Osteoblast (primary cell): ENCODE measurements around the gene TTC13. TPM values are rescaled to one million over a fixed set of nuclear protein-coding genes. Genes with fewer than 3 reads are reported as not detected.

Experiments
- DNase-seq: peaks from one replicate; pipeline ENCODE4 v3.0.0; 2011; ENCODE audit warnings: low spot score, mixed read lengths; ENCODE audit not compliant: insufficient read length; ENCODE audit errors: missing footprints
- H2AFZ ChIP-seq: 2 replicates; pipeline ENCODE4 v1.6.0; 2011; ENCODE audit warnings: mild to moderate bottlenecking, low read length
- H3K27ac ChIP-seq: 2 replicates; pipeline ENCODE4 v1.5.1; 2011; ENCODE audit warnings: mild to moderate bottlenecking, low read depth, low read length, moderate library complexity
- H3K27me3 ChIP-seq: 2 replicates; pipeline ENCODE4 v1.6.0; 2012; ENCODE audit warnings: mild to moderate bottlenecking, control low read depth, inconsistent platforms, low read length, moderate library complexity; ENCODE audit not compliant: insufficient read depth
- H3K36me3 ChIP-seq: 2 replicates; pipeline ENCODE4 v1.5.1; 2011; ENCODE audit warnings: mild to moderate bottlenecking, low read length, control low read depth, moderate library complexity; ENCODE audit not compliant: insufficient read depth
- H3K4me1 ChIP-seq: 2 replicates; pipeline ENCODE4 v1.5.1; 2011; ENCODE audit warnings: mild to moderate bottlenecking, low read length, control low read depth, moderate library complexity; ENCODE audit not compliant: insufficient read depth
- H3K4me2 ChIP-seq: 2 replicates; pipeline ENCODE4 v1.6.0; 2011; ENCODE audit warnings: mild to moderate bottlenecking, low read length; ENCODE audit not compliant: insufficient read depth
- H3K4me3 ChIP-seq: fragments of 200-600 bp; sonication (generic); 3 replicates; pipeline ENCODE4 v1.5.1; 2012; ENCODE audit warnings: mild to moderate bottlenecking, low read length, inconsistent platforms; ENCODE audit not compliant: insufficient read depth
- H3K79me2 ChIP-seq: 2 replicates; pipeline ENCODE4 v1.6.0; 2012; ENCODE audit warnings: mild to moderate bottlenecking, low read length, control low read depth, inconsistent platforms; ENCODE audit not compliant: insufficient read depth
- H3K9me3 ChIP-seq: 2 replicates; pipeline ENCODE4 v1.5.1; 2011; ENCODE audit warnings: low read depth, low read length, control low read depth
- H4K20me1 ChIP-seq: 2 replicates; pipeline ENCODE4 v1.6.0; 2012; ENCODE audit warnings: mild to moderate bottlenecking, low read length, control low read depth; ENCODE audit not compliant: insufficient read depth
- CTCF ChIP-seq: IDR thresholded peaks from 2 replicates; pipeline ENCODE4 v1.5.1; 2011; ENCODE audit warnings: mild to moderate bottlenecking, low read depth, low read length, moderate library complexity; ENCODE audit errors: extremely low read depth
- total RNA-seq: library from RNA; depleted of rRNA; stranded (reverse); fragments of >200 nt; gene quantifications from 2 replicates; pipeline ENCODE4 v1.2.3, GENCODE V29; 2012

The TTC13 gene
- total RNA-seq: 15.9 and 23.3 TPM in 2 replicates

- peak within 1 kb of the TSS; percentile 68 for H3K27ac ChIP-seq
- H4K20me1 ChIP-seq: peaks cover 4% of the 10 kb centered on the region
- no peak for TF ChIP-seq CTCF
- peak within 1 kb of the TSS; percentile 99 for H2AFZ ChIP-seq
- H3K36me3 ChIP-seq: peaks cover 4% of the 10 kb centered on the region
- H3K4me1 ChIP-seq: peaks cover 23% of the 10 kb centered on the region
- no peaks in the 10 kb centered on the region for H3K9me3 ChIP-seq
- peaks cover 59% of the 10 kb centered on the region for H3K79me2 ChIP-seq
- H3K4me3 ChIP-seq: peak within 1 kb of the TSS; percentile 97
- H3K4me2 ChIP-seq: peak within 1 kb of the TSS; percentile 82
- peak; percentile 100 for DNase-seq
- no peaks in the 10 kb centered on the region for H3K27me3 ChIP-seq
Measured at GRCh38 chr1:230978491-230979388, at the start of gene TTC13, which contains the start of gene ARV1. Gene TTC13, minus strand, starts transcription at chr1:230978861. Its CDS starts 31 bp downstream, at chr1:230978830. Gene ARV1, plus strand, starts transcription at chr1:230979094. Its CDS starts 12 bp downstream, at chr1:230979106.

DNA sequence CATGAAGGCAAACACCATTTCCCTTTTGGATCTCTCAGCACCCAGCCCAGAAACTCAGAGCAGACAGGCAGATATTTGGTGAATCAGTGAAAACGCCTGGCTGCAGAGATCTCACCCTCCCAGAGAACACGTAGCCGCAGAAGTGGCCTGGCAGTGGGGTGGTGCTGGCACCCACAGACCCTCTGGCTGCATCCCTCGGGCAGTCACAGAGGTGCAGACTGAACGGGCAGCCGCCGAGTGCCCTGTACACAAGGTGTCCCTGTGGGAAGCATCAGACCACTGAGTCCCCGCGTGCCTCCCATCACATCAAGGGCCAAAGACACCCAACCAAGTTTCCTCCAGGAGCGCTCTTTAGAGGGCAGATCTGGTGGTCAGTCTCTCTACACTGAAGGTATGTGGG is 49.3 kb upstream of the TTC13 start:
- Histone ChIP-seq H3K4me2 (no peak overlapping the region), H3K27me3 (no peaks in the 10 kb centered on the region), H3K36me3 (no peaks in the 10 kb centered on the region), H3K9me3 (no peaks in the 10 kb centered on the region), H2AFZ (peak overlapping the region; percentile 41), H3K79me2 (no peaks in the 10 kb centered on the region), H3K4me1 (no peaks in the 10 kb centered on the region), H3K4me3 (no peak overlapping the region), H4K20me1 (no peaks in the 10 kb centered on the region), H3K27ac (no peak overlapping the region)
- no peak for DNase-seq
- no peak for TF ChIP-seq CTCF

DNA sequence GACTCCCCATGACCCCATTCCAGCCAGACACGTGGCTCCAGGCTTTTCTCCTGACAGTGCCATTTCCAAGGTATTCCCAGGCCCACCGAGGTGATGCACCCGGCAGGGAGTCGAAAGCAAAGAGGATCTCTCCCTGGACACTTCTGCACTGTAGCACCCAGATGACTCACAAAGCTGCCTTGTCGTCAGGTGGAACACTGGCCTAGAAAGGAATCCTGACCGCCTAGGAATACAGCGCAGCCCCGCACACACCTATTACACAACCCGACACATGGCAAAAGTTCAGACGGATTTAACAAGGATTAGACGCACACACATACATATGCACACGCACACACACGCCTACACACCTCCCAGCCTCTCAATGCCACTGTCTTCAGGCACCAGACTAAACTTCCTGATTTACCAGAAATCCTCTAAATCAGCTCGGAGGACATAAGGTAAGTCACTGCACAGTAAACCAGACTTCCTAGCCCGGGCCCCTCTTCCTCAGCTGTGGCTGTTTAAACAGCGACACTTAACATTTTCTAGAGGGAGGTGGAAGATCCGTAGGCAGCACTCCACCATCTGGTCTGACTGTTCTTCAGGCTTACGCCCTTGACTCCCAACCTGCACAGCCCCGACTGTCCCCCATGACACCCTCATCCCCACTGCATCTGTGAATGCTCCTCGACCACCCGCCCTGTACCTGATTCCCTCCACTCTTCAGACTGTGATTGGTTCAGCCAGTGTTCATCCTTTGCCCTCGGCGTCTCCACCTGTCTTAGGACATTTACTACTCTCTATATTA is 48.7 kb upstream of the TTC13 start:
- no peaks in the 10 kb centered on the region for H3K4me1 ChIP-seq
- no peaks in the 10 kb centered on the region for H3K9me3 ChIP-seq
- no peaks in the 10 kb centered on the region for H3K27me3 ChIP-seq
- no peak overlapping the region for H2AFZ ChIP-seq
- no peak for DNase-seq
- H4K20me1 ChIP-seq: no peaks in the 10 kb centered on the region
- H3K4me3 ChIP-seq: no peak overlapping the region
- H3K27ac ChIP-seq: no peak overlapping the region
- no peaks in the 10 kb centered on the region for H3K36me3 ChIP-seq
- no peak for TF ChIP-seq CTCF
- H3K4me2 ChIP-seq: no peak overlapping the region
- H3K79me2 ChIP-seq: no peaks in the 10 kb centered on the region

DNA sequence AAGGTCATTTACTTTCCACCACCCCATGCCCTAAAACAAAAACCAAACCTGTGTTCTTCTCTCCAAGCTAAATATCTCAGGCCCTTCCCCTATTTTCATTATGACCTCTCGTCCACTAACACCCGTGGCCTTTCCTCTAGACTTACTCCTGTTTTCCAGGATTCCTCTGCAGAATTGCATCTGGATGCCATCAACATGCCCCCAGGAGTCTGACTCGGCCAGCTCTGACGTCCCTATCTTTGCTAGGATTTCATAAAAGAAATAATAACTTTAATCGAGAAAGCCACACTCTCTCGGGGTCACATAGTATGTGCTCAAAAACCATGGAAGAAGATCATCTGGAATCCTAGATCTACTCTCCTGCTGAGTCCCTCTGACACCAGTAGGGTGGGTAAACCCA is 47.9 kb upstream of the TTC13 start:
- H3K36me3 ChIP-seq: no peaks in the 10 kb centered on the region
- no peak overlapping the region for H3K4me2 ChIP-seq
- H3K79me2 ChIP-seq: no peaks in the 10 kb centered on the region
- no peaks in the 10 kb centered on the region for H3K4me1 ChIP-seq
- H3K27me3 ChIP-seq: no peaks in the 10 kb centered on the region
- TF ChIP-seq CTCF: no peak
- no peak for DNase-seq
- no peak overlapping the region for H2AFZ ChIP-seq
- H4K20me1 ChIP-seq: no peaks in the 10 kb centered on the region
- H3K27ac ChIP-seq: no peak overlapping the region
- H3K9me3 ChIP-seq: no peaks in the 10 kb centered on the region
- H3K4me3 ChIP-seq: no peak overlapping the region
